Muscle of leg (tissue), 11 donors: ENCODE measurements around the gene SIRPB2. TPM values are rescaled to one million over a fixed set of nuclear protein-coding genes. Genes with fewer than 3 reads are reported as not detected.

Experiments
- DNase-seq: peaks from one replicate; pipeline ENCODE4 v3.0.0; 2013
- H3K27ac ChIP-seq: one replicate; pipeline ENCODE4 v1.5.1; 2013; ENCODE audit warnings: mild to moderate bottlenecking, low read length, control low read depth
- H3K27me3 ChIP-seq: one replicate; pipeline ENCODE4 v1.6.1; 2013; ENCODE audit warnings: low read length; ENCODE audit not compliant: control insufficient read depth, insufficient read depth
- H3K36me3 ChIP-seq: one replicate; pipeline ENCODE4 v1.6.1; 2013; ENCODE audit warnings: low read length; ENCODE audit not compliant: control insufficient read depth, insufficient read depth
- H3K4me1 ChIP-seq: one replicate; pipeline ENCODE4 v1.6.1; 2013; ENCODE audit warnings: low read length; ENCODE audit not compliant: control insufficient read depth, insufficient read depth
- H3K4me3 ChIP-seq: one replicate; pipeline ENCODE4 v1.5.1; 2013; ENCODE audit warnings: low read length, control low read depth
- H3K9me3 ChIP-seq: replicated peaks from 2 replicates; pipeline ENCODE4 v1.6.1; 2013; ENCODE audit warnings: low read depth, low read length; ENCODE audit not compliant: control insufficient read depth
- WGBS: methylation state at CpG from one replicate; pipeline ENCODE4 v1.1.5; 2013; ENCODE audit warnings: missing lambda C conversion rate; ENCODE audit not compliant: insufficient coverage; 5-methylcytosine and 5-hydroxymethylcytosine counted together
- polyA plus RNA-seq, 8 donors: library from polyadenylated mRNA; unstranded; fragments of 120-200 nt; gene quantifications; one replicate each; pipeline versions ENCODE4 v1.2.1 to v1.2.3, GENCODE V29; 2013; ENCODE audit warnings: inconsistent platforms in 1 of 8, low replicate concordance in 1 of 8; ENCODE audit not compliant: insufficient read length in 8 of 8, insufficient read depth in 1 of 8
- total RNA-seq: library from RNA; stranded (reverse); fragments of 120-200 nt; gene quantifications from one replicate; pipeline ENCODE4 v1.2.4, GENCODE V29; 2013

The SIRPB2 gene
- total and polyA plus RNA-seq, 9 donors: 0.84 to 2.4 (median 1.4) TPM

- WGBS: 100% methylated on average over 1 of the region's 2 CpGs
- Histone ChIP-seq H3K27me3 (no peaks in the 10 kb centered on the region), H3K27ac (no peak overlapping the region), H3K36me3 (peaks cover 9% of the 10 kb centered on the region), H3K4me1 (no peaks in the 10 kb centered on the region), H3K4me3 (no peak overlapping the region), H3K9me3 (no peaks in the 10 kb centered on the region)
- DNase-seq: peak; percentile 73
Observed at GRCh38 chr20:1434571-1435336, 56.5 kb downstream of the SIRPB2 start.

GRCh38 chr20:1431158-1431557 lies 60.1 kb downstream of the SIRPB2 start:
- peaks cover 2% of the 10 kb centered on the region for H3K27me3 ChIP-seq
- peaks cover 2% of the 10 kb centered on the region for H3K36me3 ChIP-seq

GRCh38 chr20:1430004-1430451 lies 61.2 kb downstream of the SIRPB2 start:
- Histone ChIP-seq H3K27ac (peak overlapping the region; percentile 6), H3K36me3 (no peaks in the 10 kb centered on the region), H3K4me3 (no peak overlapping the region), H3K4me1 (no peaks in the 10 kb centered on the region), H3K27me3 (peaks cover 2% of the 10 kb centered on the region), H3K9me3 (no peaks in the 10 kb centered on the region)
- WGBS: no CpG with 5 or more reads among the region's 1 CpG
- DNase-seq: peak; percentile 68

More at GRCh38 chr20:1431158-1431557, 60.1 kb downstream of the SIRPB2 start:
- Histone ChIP-seq H3K27ac (no peak overlapping the region), H3K9me3 (no peaks in the 10 kb centered on the region), H3K4me1 (no peaks in the 10 kb centered on the region), H3K4me3 (no peak overlapping the region)
- 20% methylated on average over 1 of the region's 1 CpG for WGBS
- DNase-seq: no peak

DNA sequence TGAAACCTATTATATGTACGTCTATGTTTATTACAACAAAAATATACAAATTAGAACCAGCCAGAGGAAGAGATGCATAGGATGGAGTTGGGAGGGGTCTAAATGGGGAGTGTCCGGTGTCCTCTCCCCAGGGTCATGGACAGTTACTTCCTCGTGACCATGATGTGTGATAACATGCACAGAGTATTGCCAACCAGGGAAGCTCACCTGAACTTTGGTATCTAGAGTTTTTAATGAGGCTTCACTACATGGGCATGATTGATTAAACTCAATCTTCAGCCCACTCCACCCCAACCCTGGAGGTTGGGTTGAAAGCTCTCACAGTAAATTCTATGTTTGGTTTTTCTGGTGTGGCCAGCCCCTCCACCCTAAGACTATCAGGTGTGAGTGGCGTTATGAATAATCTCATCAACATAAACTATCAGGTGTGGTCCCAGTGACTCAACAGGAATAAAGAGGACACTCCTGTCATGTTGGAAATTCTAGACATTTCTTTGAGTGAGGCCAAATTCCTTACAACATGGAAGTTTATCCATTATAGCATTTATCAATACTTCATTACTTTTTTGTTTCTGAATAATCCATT lies 62.0 kb downstream of the SIRPB2 start:
- Histone ChIP-seq H3K27ac (no peak overlapping the region), H3K36me3 (no peaks in the 10 kb centered on the region), H3K4me3 (no peak overlapping the region), H3K9me3 (no peaks in the 10 kb centered on the region), H3K27me3 (peaks cover 2% of the 10 kb centered on the region), H3K4me1 (no peaks in the 10 kb centered on the region)
- no peak for DNase-seq
- no CpG with 5 or more reads among the region's 4 CpGs for WGBS

DNA sequence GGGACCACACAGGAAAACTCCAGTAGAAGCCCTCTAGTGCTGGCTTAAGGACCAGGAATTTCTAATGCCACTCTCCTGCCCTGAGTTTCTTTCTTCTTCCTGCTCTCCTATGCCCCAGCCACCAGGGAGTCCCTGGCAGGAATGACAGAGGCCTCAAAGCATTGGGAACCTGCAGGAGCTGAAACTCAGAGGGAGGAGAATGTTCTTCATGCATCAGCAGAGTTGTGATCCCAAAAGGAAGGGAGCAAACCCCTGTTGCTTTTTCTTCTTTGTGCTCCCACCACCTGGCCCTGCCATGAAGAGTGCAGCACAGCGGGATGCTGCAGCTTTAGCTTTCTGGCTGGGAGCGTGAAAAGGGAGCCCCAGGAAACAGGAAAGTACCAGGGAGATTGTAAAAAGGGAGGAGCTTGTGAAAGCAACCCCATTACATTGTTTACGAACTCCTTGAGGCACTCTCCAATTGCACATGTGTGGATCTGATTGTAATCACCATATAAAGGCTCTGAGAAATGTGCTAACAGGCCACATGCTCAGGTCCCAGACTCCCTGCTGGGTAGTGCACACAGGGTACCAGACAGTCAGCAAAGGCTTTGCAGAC lies 63.7 kb downstream of the SIRPB2 start:
- no CpG with 5 or more reads among the region's 3 CpGs for WGBS
- H3K27me3 ChIP-seq: peaks cover 2% of the 10 kb centered on the region
- H3K4me1 ChIP-seq: no peaks in the 10 kb centered on the region
- no peaks in the 10 kb centered on the region for H3K9me3 ChIP-seq
- H3K36me3 ChIP-seq: no peaks in the 10 kb centered on the region
- DNase-seq: no peak
- no peak overlapping the region for H3K27ac ChIP-seq
- no peak overlapping the region for H3K4me3 ChIP-seq

GRCh38 chr20:1426231-1426849 lies 64.9 kb downstream of the SIRPB2 start:
- Histone ChIP-seq H3K4me1 (no peaks in the 10 kb centered on the region), H3K9me3 (no peaks in the 10 kb centered on the region), H3K27ac (no peak overlapping the region), H3K36me3 (no peaks in the 10 kb centered on the region), H3K4me3 (no peak overlapping the region), H3K27me3 (peaks cover 2% of the 10 kb centered on the region)
- DNase-seq: no peak
- WGBS: 33% methylated on average over 2 of the region's 4 CpGs

Other genes starting within 250 kb of the SIRPB2 start
- 3.9 TPM for gene SNPH, start 225.1 kb downstream of the SIRPB2 start, total RNA-seq
- 1 to 10 TPM; 4.0 to 8.0 (median 5.5) TPM for gene SNPH, start 225.1 kb downstream of the SIRPB2 start, polyA plus RNA-seq
- 2.3 TPM for gene SDCBP2, start 162.3 kb downstream of the SIRPB2 start, total RNA-seq
- gene SDCBP2, start 162.3 kb downstream of the SIRPB2 start, polyA plus RNA-seq: 1 to 10 TPM; 1.5 to 6.2 (median 1.8) TPM
- 72.7 TPM for gene FKBP1A, start 98.4 kb downstream of the SIRPB2 start, total RNA-seq
- gene FKBP1A, start 98.4 kb downstream of the SIRPB2 start, polyA plus RNA-seq: 100 to 1,000 TPM; 238 to 298 (median 270) TPM
- gene NSFL1C, start 24.6 kb downstream of the SIRPB2 start, total RNA-seq: 28.9 TPM
- 10 to 100 TPM; 65.9 to 82.2 (median 71.4) TPM for gene NSFL1C, start 24.6 kb downstream of the SIRPB2 start, polyA plus RNA-seq
- not detected for gene SIRPD, start 66.3 kb upstream of the SIRPB2 start, total RNA-seq
- not detected for gene SIRPD, start 66.3 kb upstream of the SIRPB2 start, polyA plus RNA-seq
- 0.13 TPM for gene SIRPB1, start 128.6 kb upstream of the SIRPB2 start, total RNA-seq
- gene SIRPB1, start 128.6 kb upstream of the SIRPB2 start, polyA plus RNA-seq: 1 to 10 TPM in 5 of 8 donors, under 1 TPM in 3; 0.63 to 4.3 (median 1.9) TPM
- not detected for gene SIRPG, start 166.4 kb upstream of the SIRPB2 start, total RNA-seq
- not detected for gene SIRPG, start 166.4 kb upstream of the SIRPB2 start, polyA plus RNA-seq